Activated naive CD4-positive, alpha-beta T cell treated with Interleukin-2 at 50 U/mL for 16 hours (primary cell): Measurements from ENCODE around the gene BIN1.

Experiments used
- DNase-seq: peaks from one replicate; pipeline ENCODE4 v3.0.0-alpha.2; 2020

The BIN1 gene

GRCh38 chr2:127071901-127072328 lies 35.0 kb downstream of the BIN1 start:
- no peak for DNase-seq

GRCh38 chr2:127070221-127070620 lies 36.7 kb downstream of the BIN1 start:
- no peak for DNase-seq

GRCh38 chr2:127069536-127069935 lies 37.4 kb downstream of the BIN1 start:
- DNase-seq, result no peak

GRCh38 chr2:127069003-127069402 lies 38.0 kb downstream of the BIN1 start:
- DNase-seq, result no peak

- DNase-seq, result no peak
Measured at GRCh38 chr2:127068351-127068741, 38.6 kb downstream of the BIN1 start.

- peak; percentile 72 for DNase-seq
Measured at GRCh38 chr2:127067620-127068350, 39.2 kb downstream of the BIN1 start.

GRCh38 chr2:127066942-127067341 lies 40.0 kb downstream of the BIN1 start:
- no peak for DNase-seq

- no peak for DNase-seq
Measured at GRCh38 chr2:127065940-127066318, 41.0 kb downstream of the BIN1 start.

- no peak for DNase-seq
Measured at GRCh38 chr2:127065299-127065939, 41.5 kb downstream of the BIN1 start.

GRCh38 chr2:127064642-127065250 lies 42.2 kb downstream of the BIN1 start:
- peak; percentile 85 for DNase-seq

- no peak for DNase-seq
Measured at GRCh38 chr2:127063701-127064590, 43.0 kb downstream of the BIN1 start.

- DNase-seq, result no peak
Measured at GRCh38 chr2:127061375-127062273, 45.3 kb downstream of the BIN1 start.

GRCh38 chr2:127060264-127060945 lies 46.5 kb downstream of the BIN1 start:
- no peak for DNase-seq

- no peak for DNase-seq
Measured at GRCh38 chr2:127059559-127059958, 47.4 kb downstream of the BIN1 start.

- DNase-seq, result no peak
Measured at GRCh38 chr2:127058954-127059252, 48.1 kb downstream of the BIN1 start.

GRCh38 chr2:127058246-127058953 lies 48.6 kb downstream of the BIN1 start:
- no peak for DNase-seq

- DNase-seq, result no peak
Measured at GRCh38 chr2:127057371-127058245, 49.3 kb downstream of the BIN1 start.

GRCh38 chr2:127056631-127057370 lies 50.2 kb downstream of the BIN1 start:
- DNase-seq, result no peak

GRCh38 chr2:127056086-127056485 lies 50.9 kb downstream of the BIN1 start:
- DNase-seq, result no peak

- DNase-seq, result no peak
Measured at GRCh38 chr2:127055786-127056076, 51.2 kb downstream of the BIN1 start.
